Right atrium auricular region (tissue), 2 donors: ENCODE data around the gene COX7A2L. TPM values are rescaled to one million over a fixed set of nuclear protein-coding genes. Genes with fewer than 3 reads are reported as not detected.

Source experiments
- DNase-seq: peaks from one replicate; pipeline ENCODE4 v3.0.0-alpha.2; 2019; ENCODE audit warnings: low spot score
- H3K27ac ChIP-seq, 2 donors: fragments of 200-600 bp; sonication (generic); 1 replicate in 1 of 2; 2 replicates in 1 of 2; pipeline ENCODE4 v1.5.1; 2016 to 2019
- H3K27me3 ChIP-seq, 2 donors: fragments of 200-600 bp; sonication (generic); one replicate each; pipeline versions ENCODE4 v1.5.1 to v1.6.0; 2017 to 2019
- H3K36me3 ChIP-seq: fragments of 200-600 bp; sonication (generic); one replicate; pipeline ENCODE4 v1.5.1; 2016
- H3K4me1 ChIP-seq, 2 donors: fragments of 200-600 bp; sonication (generic); one replicate each; pipeline versions ENCODE4 v1.5.1 to v1.6.0; 2017 to 2019
- H3K4me3 ChIP-seq, 2 donors: fragments of 200-600 bp; sonication (generic); 1 replicate in 1 of 2; 2 replicates in 1 of 2; pipeline ENCODE4 v1.5.1; 2017 to 2019; ENCODE audit warnings: mild to moderate bottlenecking in 1 of 2, moderate library complexity in 1 of 2
- H3K9me3 ChIP-seq, 2 donors: fragments of 200-600 bp; sonication (generic); one replicate each; pipeline ENCODE4 v1.5.1; 2019
- CTCF ChIP-seq, 2 donors: fragments of 200-600 bp; sonication (generic); IDR thresholded peaks; one replicate each; pipeline ENCODE4 v1.5.1; 2019; ENCODE audit warnings: antibody characterized with exemption in 2 of 2
- total RNA-seq, 2 donors: library from RNA; depleted of rRNA; stranded (reverse); fragments of >200 nt; gene quantifications; one replicate each; pipeline ENCODE4 v1.1.0, GENCODE V29; 2016

The COX7A2L gene
- total RNA-seq, 2 donors from 2014 or later, result 96.0 to 132 TPM

- Histone ChIP-seq H3K27ac (no peak overlapping the region), H3K4me3 (no peak overlapping the region), H3K9me3 (no peaks in the 10 kb centered on the region), H3K4me1 (no peaks in the 10 kb centered on the region), H3K27me3 (no peaks in the 10 kb centered on the region), H3K36me3 (peaks cover 17% of the 10 kb centered on the region)
- no peak for DNase-seq
- TF ChIP-seq CTCF (IDR thresholded peaks at IDR 0.05), result no peak
Measured at GRCh38 chr2:42315844-42316470, 45.1 kb downstream of the COX7A2L start.

- no peak for DNase-seq
- Histone ChIP-seq H3K27me3 (no peaks in the 10 kb centered on the region), H3K27ac (no peak overlapping the region), H3K4me1 (no peaks in the 10 kb centered on the region), H3K9me3 (no peaks in the 10 kb centered on the region), H3K36me3 (peaks cover 16% of the 10 kb centered on the region), H3K4me3 (no peak overlapping the region)
- TF ChIP-seq CTCF (IDR thresholded peaks at IDR 0.05), result no peak
Measured at GRCh38 chr2:42314892-42315468, 46.0 kb downstream of the COX7A2L start.

- peaks cover 3% of the 10 kb centered on the region for H3K36me3 ChIP-seq
- no peak for DNase-seq
- no peaks in the 10 kb centered on the region for H3K9me3 ChIP-seq
- no peak overlapping the region for H3K27ac ChIP-seq
- H3K4me3 ChIP-seq, result no peak overlapping the region
- no peaks in the 10 kb centered on the region for H3K27me3 ChIP-seq
- no peak for TF ChIP-seq CTCF (IDR thresholded peaks at IDR 0.05)
- H3K4me1 ChIP-seq, result no peaks in the 10 kb centered on the region
Measured at GRCh38 chr2:42312106-42312505, 48.9 kb downstream of the COX7A2L start.

- Histone ChIP-seq H3K4me1 (no peaks in the 10 kb centered on the region), H3K27ac (no peak overlapping the region), H3K27me3 (no peaks in the 10 kb centered on the region), H3K9me3 (no peaks in the 10 kb centered on the region), H3K4me3 (no peak overlapping the region), H3K36me3 (no peaks in the 10 kb centered on the region)
- DNase-seq, result no peak
- no peak for TF ChIP-seq CTCF (IDR thresholded peaks at IDR 0.05)
Measured at GRCh38 chr2:42310007-42310515, 51.0 kb downstream of the COX7A2L start.

GRCh38 chr2:42309366-42309765, 51.7 kb downstream of the COX7A2L start:
- Histone ChIP-seq H3K27ac (no peak overlapping the region), H3K36me3 (peaks cover 5% of the 10 kb centered on the region)
- TF ChIP-seq CTCF (IDR thresholded peaks at IDR 0.05), result no peak

More at GRCh38 chr2:42309366-42309765, 51.7 kb downstream of the COX7A2L start:
- Histone ChIP-seq H3K9me3 (no peaks in the 10 kb centered on the region), H3K4me1 (no peaks in the 10 kb centered on the region), H3K4me3 (no peak overlapping the region), H3K27me3 (no peaks in the 10 kb centered on the region)
- DNase-seq, result no peak
